HEK293 (cell line): ENCODE data around the gene KDELR1.

Source experiments
- BCL11A ChIP-seq: fragments of 450-650 bp; formaldehyde crosslinking; IDR thresholded peaks from 2 replicates; pipeline ENCODE4 v1.5.1; 2016; ENCODE audit warnings: low read depth, missing biosample characterization, missing genetic modification characterization
- KLF9 ChIP-seq: fragments of 450-650 bp; formaldehyde crosslinking; IDR thresholded peaks from 2 replicates; pipeline ENCODE4 v1.5.1; 2016; ENCODE audit warnings: missing biosample characterization, missing genetic modification characterization, low read depth
- ZEB2 ChIP-seq: fragments of 450-650 bp; formaldehyde crosslinking; IDR thresholded peaks from 2 replicates; pipeline ENCODE4 v1.5.1; 2016; ENCODE audit warnings: missing biosample characterization, missing genetic modification characterization
- ZFP3 ChIP-seq: fragments of 450-650 bp; formaldehyde crosslinking; IDR thresholded peaks from 2 replicates; pipeline ENCODE4 v1.5.1; 2016; ENCODE audit warnings: low read depth, missing biosample characterization, missing genetic modification characterization
- ZNF138 ChIP-seq: fragments of 450-650 bp; formaldehyde crosslinking; IDR thresholded peaks from 2 replicates; pipeline ENCODE4 v1.5.1; 2016; ENCODE audit warnings: missing biosample characterization, missing genetic modification characterization, borderline replicate concordance
- ZNF16 ChIP-seq: fragments of 450-650 bp; formaldehyde crosslinking; IDR thresholded peaks from 2 replicates; pipeline ENCODE4 v1.5.1; 2016; ENCODE audit warnings: low read depth, missing biosample characterization, missing genetic modification characterization
- ZNF2 ChIP-seq: fragments of 450-650 bp; formaldehyde crosslinking; IDR thresholded peaks from 2 replicates; pipeline ENCODE4 v1.5.1; 2016; ENCODE audit warnings: missing biosample characterization, missing genetic modification characterization
- ZNF24 ChIP-seq: fragments of 450-650 bp; formaldehyde crosslinking; IDR thresholded peaks from 2 replicates; pipeline ENCODE4 v1.5.1; 2016; ENCODE audit warnings: missing biosample characterization, missing genetic modification characterization
- ZNF248 ChIP-seq: fragments of 450-650 bp; formaldehyde crosslinking; IDR thresholded peaks from 2 replicates; pipeline ENCODE4 v1.5.1; 2017; ENCODE audit warnings: missing biosample characterization, missing genetic modification characterization
- ZNF302 ChIP-seq: fragments of 450-650 bp; formaldehyde crosslinking; IDR thresholded peaks from 2 replicates; pipeline ENCODE4 v1.5.1; 2016; ENCODE audit warnings: missing biosample characterization, missing genetic modification characterization, low read depth
- ZNF311 ChIP-seq: fragments of 450-650 bp; formaldehyde crosslinking; IDR thresholded peaks from 2 replicates; pipeline ENCODE4 v1.5.1; 2017; ENCODE audit warnings: missing biosample characterization, missing genetic modification characterization, borderline replicate concordance
- ZNF324 ChIP-seq: fragments of 450-650 bp; formaldehyde crosslinking; IDR thresholded peaks from 2 replicates; pipeline ENCODE4 v1.5.1; 2016; ENCODE audit warnings: missing biosample characterization, missing genetic modification characterization
- ZNF37A ChIP-seq: fragments of 450-650 bp; IDR thresholded peaks from 2 replicates; pipeline ENCODE4 v1.5.1; 2018; ENCODE audit warnings: missing biosample characterization, missing genetic modification characterization
- ZNF404 ChIP-seq: fragments of 450-650 bp; formaldehyde crosslinking; IDR thresholded peaks from 2 replicates; pipeline ENCODE4 v1.5.1; 2017; ENCODE audit warnings: missing biosample characterization, missing genetic modification characterization
- ZNF423 ChIP-seq: fragments of 450-650 bp; formaldehyde crosslinking; IDR thresholded peaks from 2 replicates; pipeline ENCODE4 v1.5.1; 2016; ENCODE audit warnings: missing biosample characterization, missing genetic modification characterization
- ZNF585B ChIP-seq: fragments of 450-650 bp; formaldehyde crosslinking; IDR thresholded peaks from 2 replicates; pipeline ENCODE4 v1.5.1; 2016; ENCODE audit warnings: missing biosample characterization, missing genetic modification characterization
- ZNF610 ChIP-seq: fragments of 450-650 bp; formaldehyde crosslinking; IDR thresholded peaks from 2 replicates; pipeline ENCODE4 v1.5.1; 2016; ENCODE audit warnings: missing biosample characterization, missing genetic modification characterization, borderline replicate concordance
- ZNF621 ChIP-seq: fragments of 450-650 bp; formaldehyde crosslinking; IDR thresholded peaks from 2 replicates; pipeline ENCODE4 v1.5.1; 2017; ENCODE audit warnings: missing biosample characterization, missing genetic modification characterization
- ZNF623 ChIP-seq: fragments of 450-650 bp; formaldehyde crosslinking; IDR thresholded peaks from 2 replicates; pipeline ENCODE4 v1.5.1; 2016; ENCODE audit warnings: missing biosample characterization, missing genetic modification characterization
- ZNF701 ChIP-seq: fragments of 450-650 bp; formaldehyde crosslinking; IDR thresholded peaks from 2 replicates; pipeline ENCODE4 v1.5.1; 2016; ENCODE audit warnings: missing biosample characterization, missing genetic modification characterization
- ZNF76 ChIP-seq: fragments of 450-650 bp; formaldehyde crosslinking; IDR thresholded peaks from 2 replicates; pipeline ENCODE4; 2016; ENCODE audit warnings: low read depth, missing biosample characterization, missing genetic modification characterization, borderline replicate concordance
- ZNF792 ChIP-seq: fragments of 450-650 bp; formaldehyde crosslinking; IDR thresholded peaks from 2 replicates; pipeline ENCODE4 v1.5.1; 2016; ENCODE audit warnings: missing biosample characterization, missing genetic modification characterization
- ZSCAN23 ChIP-seq: fragments of 450-650 bp; formaldehyde crosslinking; IDR thresholded peaks from 2 replicates; pipeline ENCODE4 v1.5.1; 2016; ENCODE audit warnings: missing biosample characterization, missing genetic modification characterization
- TF ChIP-seq, protein P1 (sequence below): fragments of 450-650 bp; formaldehyde crosslinking; IDR thresholded peaks from 2 replicates; pipeline ENCODE4 v1.5.1; 2016; ENCODE audit warnings: missing biosample characterization, missing genetic modification characterization
- TF ChIP-seq, protein P2 (sequence below): sonication (generic); formaldehyde crosslinking; IDR thresholded peaks from 2 replicates; pipeline ENCODE4 v1.8.1; 2022; ENCODE audit warnings: mild to moderate bottlenecking, moderate library complexity, missing genetic modification reagents
- TF ChIP-seq, protein P3 (sequence below): fragments of 450-650 bp; formaldehyde crosslinking; IDR thresholded peaks from 2 replicates; pipeline ENCODE4 v1.5.1; 2016; ENCODE audit warnings: missing biosample characterization, missing genetic modification characterization
- TF ChIP-seq, protein P4 (sequence below): fragments of 450-650 bp; formaldehyde crosslinking; IDR thresholded peaks from 2 replicates; pipeline ENCODE4 v1.5.1; 2016; ENCODE audit warnings: missing biosample characterization, missing genetic modification characterization, borderline replicate concordance
- TF ChIP-seq, protein P5 (sequence below): fragments of 450-650 bp; formaldehyde crosslinking; IDR thresholded peaks from 2 replicates; pipeline ENCODE4 v1.5.0; 2017; ENCODE audit warnings: missing biosample characterization, missing genetic modification characterization, borderline replicate concordance
- TF ChIP-seq, protein P6 (sequence below): fragments of 450-650 bp; formaldehyde crosslinking; IDR thresholded peaks from 2 replicates; pipeline ENCODE4 v1.5.1; 2017; ENCODE audit warnings: missing biosample characterization, missing genetic modification characterization

Gene KDELR1

DNA sequence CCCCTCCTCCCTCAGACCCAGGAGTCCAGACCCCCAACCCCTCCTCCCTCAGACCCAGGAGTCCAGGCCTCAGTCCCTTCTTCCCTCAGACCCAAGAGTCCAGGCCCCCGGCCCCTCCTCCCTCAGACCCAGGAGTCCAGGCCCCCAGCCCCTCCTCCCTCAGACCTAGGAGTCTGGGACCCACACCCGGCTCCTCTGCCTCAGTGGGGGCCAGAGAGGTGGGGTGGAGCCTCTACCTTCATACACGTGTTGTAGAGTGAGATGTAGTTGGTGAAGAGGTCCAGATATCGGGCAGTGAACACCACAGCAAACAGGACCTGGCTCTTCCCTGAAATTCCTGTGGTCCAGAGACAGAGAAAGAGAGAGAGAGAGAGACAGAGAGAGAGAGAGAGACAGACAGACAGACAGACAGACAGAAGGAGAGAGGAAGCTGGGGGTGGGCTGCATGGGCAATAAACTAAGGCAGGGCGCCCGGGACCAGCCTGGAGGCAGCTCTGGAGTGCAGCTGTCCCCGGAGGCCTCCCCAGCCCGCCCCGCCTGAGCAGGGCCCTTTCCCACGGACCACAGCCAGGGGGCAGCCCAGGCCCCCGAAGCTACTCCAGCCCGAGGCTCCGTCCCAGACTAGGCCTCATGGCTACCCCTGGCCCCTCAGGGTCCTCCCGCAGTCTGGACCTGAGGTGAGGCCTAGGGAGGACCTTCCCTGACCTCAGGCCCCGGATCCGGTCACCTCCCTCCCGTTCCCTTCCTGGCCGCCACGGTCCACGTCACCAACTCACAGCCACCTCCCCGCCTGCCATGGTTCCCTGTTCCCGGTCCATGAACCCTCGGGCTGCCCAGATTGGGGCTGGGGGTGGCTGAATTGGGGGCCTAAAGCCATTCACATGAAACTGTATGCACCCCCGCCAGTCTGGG, 907 bp downstream of the KDELR1 start (continued):
- TF ChIP-seq, protein P1, sequence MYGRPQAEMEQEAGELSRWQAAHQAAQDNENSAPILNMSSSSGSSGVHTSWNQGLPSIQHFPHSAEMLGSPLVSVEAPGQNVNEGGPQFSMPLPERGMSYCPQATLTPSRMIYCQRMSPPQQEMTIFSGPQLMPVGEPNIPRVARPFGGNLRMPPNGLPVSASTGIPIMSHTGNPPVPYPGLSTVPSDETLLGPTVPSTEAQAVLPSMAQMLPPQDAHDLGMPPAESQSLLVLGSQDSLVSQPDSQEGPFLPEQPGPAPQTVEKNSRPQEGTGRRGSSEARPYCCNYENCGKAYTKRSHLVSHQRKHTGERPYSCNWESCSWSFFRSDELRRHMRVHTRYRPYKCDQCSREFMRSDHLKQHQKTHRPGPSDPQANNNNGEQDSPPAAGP, result peak; percentile 69; the same call in 1 of the 2 replicates
- TF ChIP-seq, protein P2, sequence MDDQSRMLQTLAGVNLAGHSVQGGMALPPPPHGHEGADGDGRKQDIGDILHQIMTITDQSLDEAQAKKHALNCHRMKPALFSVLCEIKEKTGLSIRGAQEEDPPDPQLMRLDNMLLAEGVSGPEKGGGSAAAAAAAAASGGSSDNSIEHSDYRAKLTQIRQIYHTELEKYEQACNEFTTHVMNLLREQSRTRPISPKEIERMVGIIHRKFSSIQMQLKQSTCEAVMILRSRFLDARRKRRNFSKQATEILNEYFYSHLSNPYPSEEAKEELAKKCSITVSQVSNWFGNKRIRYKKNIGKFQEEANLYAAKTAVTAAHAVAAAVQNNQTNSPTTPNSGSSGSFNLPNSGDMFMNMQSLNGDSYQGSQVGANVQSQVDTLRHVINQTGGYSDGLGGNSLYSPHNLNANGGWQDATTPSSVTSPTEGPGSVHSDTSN (CRISPR knock-in tag), result peak; percentile 91
- TF ChIP-seq, protein P3, sequence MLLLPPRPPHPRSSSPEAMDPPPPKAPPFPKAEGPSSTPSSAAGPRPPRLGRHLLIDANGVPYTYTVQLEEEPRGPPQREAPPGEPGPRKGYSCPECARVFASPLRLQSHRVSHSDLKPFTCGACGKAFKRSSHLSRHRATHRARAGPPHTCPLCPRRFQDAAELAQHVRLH (tag by site-specific recombination), result peak; percentile 72; the same call in 1 of the 2 replicates
- no peak for TF ChIP-seq ZNF404 (tag by site-specific recombination)
- TF ChIP-seq ZNF248 (tag by site-specific recombination), result no peak
- TF ChIP-seq ZNF76 (tag by site-specific recombination), result no peak
- TF ChIP-seq, protein P4, sequence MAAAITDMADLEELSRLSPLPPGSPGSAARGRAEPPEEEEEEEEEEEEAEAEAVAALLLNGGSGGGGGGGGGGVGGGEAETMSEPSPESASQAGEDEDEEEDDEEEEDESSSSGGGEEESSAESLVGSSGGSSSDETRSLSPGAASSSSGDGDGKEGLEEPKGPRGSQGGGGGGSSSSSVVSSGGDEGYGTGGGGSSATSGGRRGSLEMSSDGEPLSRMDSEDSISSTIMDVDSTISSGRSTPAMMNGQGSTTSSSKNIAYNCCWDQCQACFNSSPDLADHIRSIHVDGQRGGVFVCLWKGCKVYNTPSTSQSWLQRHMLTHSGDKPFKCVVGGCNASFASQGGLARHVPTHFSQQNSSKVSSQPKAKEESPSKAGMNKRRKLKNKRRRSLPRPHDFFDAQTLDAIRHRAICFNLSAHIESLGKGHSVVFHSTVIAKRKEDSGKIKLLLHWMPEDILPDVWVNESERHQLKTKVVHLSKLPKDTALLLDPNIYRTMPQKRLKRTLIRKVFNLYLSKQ (tag by site-specific recombination), result no peak
- TF ChIP-seq ZNF792, result no peak
- TF ChIP-seq ZNF623 (tag by site-specific recombination), result no peak
- no peak for TF ChIP-seq ZNF610 (tag by site-specific recombination)
- TF ChIP-seq, protein P5, sequence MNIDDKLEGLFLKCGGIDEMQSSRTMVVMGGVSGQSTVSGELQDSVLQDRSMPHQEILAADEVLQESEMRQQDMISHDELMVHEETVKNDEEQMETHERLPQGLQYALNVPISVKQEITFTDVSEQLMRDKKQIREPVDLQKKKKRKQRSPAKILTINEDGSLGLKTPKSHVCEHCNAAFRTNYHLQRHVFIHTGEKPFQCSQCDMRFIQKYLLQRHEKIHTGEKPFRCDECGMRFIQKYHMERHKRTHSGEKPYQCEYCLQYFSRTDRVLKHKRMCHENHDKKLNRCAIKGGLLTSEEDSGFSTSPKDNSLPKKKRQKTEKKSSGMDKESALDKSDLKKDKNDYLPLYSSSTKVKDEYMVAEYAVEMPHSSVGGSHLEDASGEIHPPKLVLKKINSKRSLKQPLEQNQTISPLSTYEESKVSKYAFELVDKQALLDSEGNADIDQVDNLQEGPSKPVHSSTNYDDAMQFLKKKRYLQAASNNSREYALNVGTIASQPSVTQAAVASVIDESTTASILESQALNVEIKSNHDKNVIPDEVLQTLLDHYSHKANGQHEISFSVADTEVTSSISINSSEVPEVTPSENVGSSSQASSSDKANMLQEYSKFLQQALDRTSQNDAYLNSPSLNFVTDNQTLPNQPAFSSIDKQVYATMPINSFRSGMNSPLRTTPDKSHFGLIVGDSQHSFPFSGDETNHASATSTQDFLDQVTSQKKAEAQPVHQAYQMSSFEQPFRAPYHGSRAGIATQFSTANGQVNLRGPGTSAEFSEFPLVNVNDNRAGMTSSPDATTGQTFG (tag by site-specific recombination), result 0 out of 2 replicates have a peak, but pooled peaks have one; percentile 11
- no peak for TF ChIP-seq ZNF701 (tag by site-specific recombination)
- TF ChIP-seq ZNF324 (tag by site-specific recombination), result peak; percentile 84; the same call in 1 of the 2 replicates
- no peak for TF ChIP-seq ZNF311 (tag by site-specific recombination)
- TF ChIP-seq ZFP3, result no peak
- TF ChIP-seq ZNF2 (tag by site-specific recombination), result peak; percentile 79
- no peak for TF ChIP-seq ZNF37A (tag by site-specific recombination)
- TF ChIP-seq ZSCAN23, result no peak
- no peak for TF ChIP-seq ZNF585B (tag by site-specific recombination)
- TF ChIP-seq ZNF621, result no peak
- TF ChIP-seq ZNF302 (tag by site-specific recombination), result no peak
- TF ChIP-seq, protein P6, sequence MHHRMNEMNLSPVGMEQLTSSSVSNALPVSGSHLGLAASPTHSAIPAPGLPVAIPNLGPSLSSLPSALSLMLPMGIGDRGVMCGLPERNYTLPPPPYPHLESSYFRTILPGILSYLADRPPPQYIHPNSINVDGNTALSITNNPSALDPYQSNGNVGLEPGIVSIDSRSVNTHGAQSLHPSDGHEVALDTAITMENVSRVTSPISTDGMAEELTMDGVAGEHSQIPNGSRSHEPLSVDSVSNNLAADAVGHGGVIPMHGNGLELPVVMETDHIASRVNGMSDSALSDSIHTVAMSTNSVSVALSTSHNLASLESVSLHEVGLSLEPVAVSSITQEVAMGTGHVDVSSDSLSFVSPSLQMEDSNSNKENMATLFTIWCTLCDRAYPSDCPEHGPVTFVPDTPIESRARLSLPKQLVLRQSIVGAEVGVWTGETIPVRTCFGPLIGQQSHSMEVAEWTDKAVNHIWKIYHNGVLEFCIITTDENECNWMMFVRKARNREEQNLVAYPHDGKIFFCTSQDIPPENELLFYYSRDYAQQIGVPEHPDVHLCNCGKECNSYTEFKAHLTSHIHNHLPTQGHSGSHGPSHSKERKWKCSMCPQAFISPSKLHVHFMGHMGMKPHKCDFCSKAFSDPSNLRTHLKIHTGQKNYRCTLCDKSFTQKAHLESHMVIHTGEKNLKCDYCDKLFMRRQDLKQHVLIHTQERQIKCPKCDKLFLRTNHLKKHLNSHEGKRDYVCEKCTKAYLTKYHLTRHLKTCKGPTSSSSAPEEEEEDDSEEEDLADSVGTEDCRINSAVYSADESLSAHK (tag by site-specific recombination), result peak; percentile 65
- TF ChIP-seq KLF9 (tag by site-specific recombination), result no peak
- no peak for TF ChIP-seq BCL11A (tag by site-specific recombination)
- peak; percentile 41; the same call in 1 of the 2 replicates for TF ChIP-seq ZNF16 (tag by site-specific recombination)
- 0 out of 2 replicates have a peak, but pooled peaks have one; percentile 36 for TF ChIP-seq ZEB2
- no peak for TF ChIP-seq ZNF423
- TF ChIP-seq ZNF138 (tag by site-specific recombination), result no peak
- TF ChIP-seq ZNF24, result peak; percentile 88
